ENCODE measurements around the gene CBARP. TPM values are rescaled to one million over a fixed set of nuclear protein-coding genes. Genes with fewer than 3 reads are reported as not detected.

CBARP gene
- total RNA-seq, 4 donors from 2014 or later: 0.58 to 1.0 (median 0.99) TPM; not detected in 1

DNA sequence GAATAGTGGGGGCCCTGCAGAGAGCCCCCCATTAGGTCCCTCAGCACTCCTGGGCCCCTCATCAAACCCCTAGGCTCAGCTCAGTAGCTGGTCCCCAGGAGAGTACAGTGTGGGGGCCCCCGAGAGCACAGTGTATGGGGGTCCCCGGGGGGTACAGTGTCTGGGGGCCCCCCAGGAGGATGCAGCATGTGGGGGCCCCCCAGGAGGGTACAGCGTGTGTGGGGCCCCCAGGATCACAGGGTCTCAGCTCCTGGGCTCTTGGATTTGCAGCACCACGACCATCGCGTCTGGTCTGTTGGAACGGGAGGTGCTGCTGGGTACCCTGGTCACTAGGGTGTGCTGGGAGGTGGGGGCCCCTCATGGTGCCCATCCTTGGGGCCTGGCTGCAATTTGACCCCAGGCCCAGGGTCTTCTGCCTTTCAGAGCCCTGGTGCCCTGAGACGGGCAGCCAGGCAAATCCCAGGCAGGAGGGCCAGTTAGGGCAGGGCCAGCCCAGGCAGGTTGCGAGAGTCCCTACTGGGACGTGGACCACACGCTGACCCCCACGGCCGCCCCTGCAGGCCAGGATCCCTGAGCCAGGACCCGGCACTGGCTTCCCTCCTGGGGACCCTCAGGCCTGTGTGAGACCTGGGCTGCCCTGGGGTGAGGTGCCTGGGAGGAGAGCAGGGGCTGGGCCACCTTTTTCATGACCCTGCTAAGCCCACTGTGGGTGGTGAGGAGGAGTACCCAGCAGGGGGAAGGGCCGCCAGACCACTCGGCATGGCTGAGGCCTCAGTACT is 13.6 kb downstream of the CBARP start:
- H3K4me1 ChIP-seq: peaks cover 25 to 38% (median 33%) of the 10 kb centered on the region in 4 donors
- no peaks in the 10 kb centered on the region for H3K27me3 ChIP-seq
- H3K27ac ChIP-seq (replicated peaks in 1 of 4): no peak overlapping the region
- 97% methylated on average over 5 of the region's 16 CpGs for WGBS
- no peak for TF ChIP-seq POLR2A (IDR thresholded peaks at IDR 0.05; ENCODE audit: low read depth)
- no peak for TF ChIP-seq EP300 (IDR thresholded peaks at IDR 0.05)
- TF ChIP-seq, protein P1, sequence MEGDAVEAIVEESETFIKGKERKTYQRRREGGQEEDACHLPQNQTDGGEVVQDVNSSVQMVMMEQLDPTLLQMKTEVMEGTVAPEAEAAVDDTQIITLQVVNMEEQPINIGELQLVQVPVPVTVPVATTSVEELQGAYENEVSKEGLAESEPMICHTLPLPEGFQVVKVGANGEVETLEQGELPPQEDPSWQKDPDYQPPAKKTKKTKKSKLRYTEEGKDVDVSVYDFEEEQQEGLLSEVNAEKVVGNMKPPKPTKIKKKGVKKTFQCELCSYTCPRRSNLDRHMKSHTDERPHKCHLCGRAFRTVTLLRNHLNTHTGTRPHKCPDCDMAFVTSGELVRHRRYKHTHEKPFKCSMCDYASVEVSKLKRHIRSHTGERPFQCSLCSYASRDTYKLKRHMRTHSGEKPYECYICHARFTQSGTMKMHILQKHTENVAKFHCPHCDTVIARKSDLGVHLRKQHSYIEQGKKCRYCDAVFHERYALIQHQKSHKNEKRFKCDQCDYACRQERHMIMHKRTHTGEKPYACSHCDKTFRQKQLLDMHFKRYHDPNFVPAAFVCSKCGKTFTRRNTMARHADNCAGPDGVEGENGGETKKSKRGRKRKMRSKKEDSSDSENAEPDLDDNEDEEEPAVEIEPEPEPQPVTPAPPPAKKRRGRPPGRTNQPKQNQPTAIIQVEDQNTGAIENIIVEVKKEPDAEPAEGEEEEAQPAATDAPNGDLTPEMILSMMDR (IDR thresholded peaks at IDR 0.05): no peak
- no peak for TF ChIP-seq POLR2AphosphoS5 (IDR thresholded peaks at IDR 0.05)
- H3K36me3 ChIP-seq: peaks cover 30 to 90% (median 88%) of the 10 kb centered on the region in 4 donors
- intact Hi-C loops (cut with DNase I): no loop called here
- no peaks in the 10 kb centered on the region for H3K9me3 ChIP-seq
- H3K4me3 ChIP-seq: no peak overlapping the region
- no peak for DNase-seq (ENCODE audit: extremely low spot score)

DNA sequence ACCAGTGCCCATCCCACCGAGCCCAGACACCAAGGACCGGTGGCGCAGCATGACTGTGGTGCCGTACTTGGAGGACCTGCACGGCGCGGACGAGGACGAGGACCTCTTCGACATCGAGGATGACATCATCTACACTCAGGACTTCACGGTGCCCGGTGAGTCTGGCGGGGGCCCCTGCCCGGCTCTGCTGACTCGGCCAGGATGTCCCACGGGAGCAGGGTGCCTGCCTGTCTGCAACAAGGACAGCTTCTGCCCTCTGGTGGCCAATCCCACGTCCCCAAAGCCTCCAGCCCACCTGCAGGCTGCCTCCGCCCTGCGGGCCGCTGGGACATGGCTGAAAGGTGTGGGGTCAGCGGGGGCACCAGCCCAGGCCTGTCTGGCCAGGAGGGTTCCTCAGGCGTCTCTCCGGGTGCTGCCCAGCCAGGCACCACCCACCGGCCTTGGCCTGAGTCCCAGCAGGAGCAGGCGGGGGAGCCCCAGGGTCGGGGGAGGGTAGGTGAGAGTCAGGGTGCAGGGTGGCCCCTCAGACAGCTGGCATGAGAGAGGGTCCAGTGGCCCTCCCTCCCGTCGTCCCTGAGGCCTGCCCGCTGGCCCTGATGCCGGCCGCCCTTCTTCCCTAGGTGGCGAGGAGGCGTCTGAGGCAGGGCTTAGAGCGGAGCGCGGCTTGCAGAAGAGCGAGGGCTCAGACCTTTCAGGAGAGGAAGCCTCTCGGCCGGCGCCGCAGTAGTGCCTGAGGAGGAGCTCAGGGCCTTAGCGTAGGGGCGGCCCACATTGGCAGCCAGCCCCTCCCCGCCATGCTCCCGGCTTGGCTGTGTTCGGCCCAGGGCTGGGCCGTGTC is 14.6 kb downstream of the CBARP start:
- Histone ChIP-seq H3K27me3 (no peaks in the 10 kb centered on the region), H3K9me3 (no peaks in the 10 kb centered on the region), H3K4me1 (peaks cover 35 to 48% (median 43%) of the 10 kb centered on the region in 4 donors), H3K27ac (replicated peaks in 1 of 4) (peak overlapping the region in 1 of 4 donors; percentile 7), H3K36me3 (peaks cover 30 to 87% (median 85%) of the 10 kb centered on the region in 4 donors), H3K4me3 (no peak overlapping the region)
- WGBS: 65% methylated on average over 4 of the region's 48 CpGs
- intact Hi-C loops (cut with DNase I): no loop called here
- TF ChIP-seq, protein P1 (IDR thresholded peaks at IDR 0.05): peak in 2 of 3 experiments; percentile 22 to 37
- TF ChIP-seq POLR2AphosphoS5 (IDR thresholded peaks at IDR 0.05): no peak
- no peak for DNase-seq (ENCODE audit: extremely low spot score)

DNA sequence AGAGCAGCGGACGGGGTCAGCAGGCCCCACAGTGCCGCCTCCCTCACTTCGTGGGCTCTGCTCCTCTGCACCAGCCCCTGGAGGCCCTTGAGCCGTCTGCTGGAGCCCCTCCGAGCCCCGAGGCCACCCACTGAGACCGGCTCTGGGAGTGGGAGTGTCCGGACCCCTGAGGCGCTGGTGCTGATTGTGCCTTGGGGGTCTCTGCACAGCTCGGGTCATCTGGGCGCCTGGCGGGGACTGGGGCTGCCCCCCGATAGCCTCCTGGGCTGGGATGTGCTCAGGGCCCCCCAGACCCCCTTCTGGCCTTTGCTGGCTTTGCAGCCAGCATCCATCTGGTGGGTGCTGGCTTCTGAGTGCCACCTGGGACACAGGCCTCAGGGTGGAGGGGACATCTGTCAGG is 15.4 kb downstream of the CBARP start:
- peaks cover 43 to 56% (median 52%) of the 10 kb centered on the region in 4 donors for H3K4me1 ChIP-seq
- H3K9me3 ChIP-seq: no peaks in the 10 kb centered on the region
- DNase-seq (ENCODE audit: extremely low spot score): no peak
- H3K27me3 ChIP-seq: no peaks in the 10 kb centered on the region
- H3K36me3 ChIP-seq: peaks cover 21 to 79% (median 77%) of the 10 kb centered on the region in 4 donors
- intact Hi-C loops (cut with DNase I): no loop called here
- TF ChIP-seq, protein P1 (IDR thresholded peaks at IDR 0.05): no peak
- peak overlapping the region in 2 of 4 donors; percentile 30 to 32 for H3K27ac ChIP-seq (replicated peaks in 1 of 4)
- H3K4me3 ChIP-seq: no peak overlapping the region
- no CpG with 5 or more reads among the region's 14 CpGs for WGBS

DNA sequence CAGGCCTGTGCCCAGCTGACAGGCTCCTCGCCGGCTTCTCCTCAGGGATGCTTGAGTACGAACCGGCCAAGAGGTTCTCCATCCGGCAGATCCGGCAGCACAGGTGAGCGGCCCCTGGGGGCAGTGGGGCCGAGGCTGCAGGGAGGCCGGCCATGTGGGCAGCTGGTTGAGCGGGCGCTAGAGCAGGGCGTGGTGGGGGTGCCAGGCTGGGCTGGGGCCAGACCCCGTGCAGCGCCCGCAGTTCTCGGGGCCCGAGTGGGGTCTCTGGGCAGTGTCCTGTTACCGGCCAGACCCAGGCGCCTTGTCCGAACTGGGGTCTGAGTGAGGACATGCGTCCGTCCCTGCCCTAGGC is 15.9 kb downstream of the CBARP start:
- Histone ChIP-seq H3K36me3 (peaks cover 18 to 73% (median 72%) of the 10 kb centered on the region in 4 donors), H3K27ac (replicated peaks in 1 of 4) (peak overlapping the region in 3 of 4 donors; percentile 30 to 42 (median 32)), H3K4me3 (no peak overlapping the region), H3K4me1 (peaks cover 48 to 62% (median 57%) of the 10 kb centered on the region in 4 donors), H3K27me3 (no peaks in the 10 kb centered on the region), H3K9me3 (no peaks in the 10 kb centered on the region)
- TF ChIP-seq POLR2A (IDR thresholded peaks at IDR 0.05; ENCODE audit: low read depth) (no peak), POLR2AphosphoS5 (IDR thresholded peaks at IDR 0.05) (no peak), EP300 (IDR thresholded peaks at IDR 0.05) (no peak)
- TF ChIP-seq, protein P1 (IDR thresholded peaks at IDR 0.05): no peak
- intact Hi-C loops (cut with DNase I): no loop called here
- no peak for DNase-seq (ENCODE audit: extremely low spot score)
- WGBS: 81% methylated on average over 5 of the region's 22 CpGs

Measured in esophagus muscularis mucosa (tissue), 4 donors.